Neuronal stem cell (in vitro differentiated cells): ENCODE results near the gene PTPN3.
"Not testable (repeated sequence)": the region's sequence is repeated elsewhere in the genome, so short reads cannot be mapped to it uniquely, and the experiment has no call there.

Source experiments
- DNase-seq: peaks from one replicate; pipeline ENCODE4 v3.0.0-alpha.2; 2013; ENCODE audit warnings: low spot score
- H2AFZ ChIP-seq: one replicate; pipeline ENCODE4 v1.6.1; 2013; ENCODE audit warnings: mild to moderate bottlenecking, low read length, inconsistent platforms
- H2AK5ac ChIP-seq: 2 replicates; pipeline ENCODE4 v1.6.1; 2013; ENCODE audit warnings: low read depth, mild to moderate bottlenecking, inconsistent platforms, low read length, moderate library complexity, mixed read lengths
- H2BK120ac ChIP-seq: 2 replicates; pipeline ENCODE4 v1.6.1; 2013; ENCODE audit warnings: low read depth, mild to moderate bottlenecking, inconsistent platforms, low read length, moderate library complexity, mixed read lengths
- H2BK12ac ChIP-seq: one replicate; pipeline ENCODE4 v1.6.1; 2013; ENCODE audit warnings: low read length, inconsistent platforms
- H2BK15ac ChIP-seq: 2 replicates; pipeline ENCODE4 v1.6.1; 2013; ENCODE audit warnings: mild to moderate bottlenecking, low read length, inconsistent platforms, mixed read lengths
- H2BK5ac ChIP-seq: one replicate; pipeline ENCODE4 v1.6.1; 2013; ENCODE audit warnings: inconsistent platforms, mild to moderate bottlenecking, low read length, moderate library complexity
- H3K14ac ChIP-seq: one replicate; pipeline ENCODE4 v1.6.1; 2013; ENCODE audit warnings: low read length, inconsistent platforms
- H3K18ac ChIP-seq: 2 replicates; pipeline ENCODE4 v1.6.1; 2013; ENCODE audit warnings: low read length, inconsistent platforms
- H3K23ac ChIP-seq: 2 replicates; pipeline ENCODE4 v1.6.1; 2013; ENCODE audit warnings: low read depth, mild to moderate bottlenecking, mixed read lengths, low read length, inconsistent platforms; ENCODE audit not compliant: poor library complexity
- H3K27ac ChIP-seq: replicated peaks from 3 replicates; pipeline ENCODE4 v1.5.1; 2013; ENCODE audit warnings: low read length, inconsistent platforms
- H3K27me3 ChIP-seq, 3 experiments: 2 replicates each; pipeline ENCODE4 v1.6.1; 2013; ENCODE audit warnings: low read length in 3 of 3, mild to moderate bottlenecking in 2 of 3, inconsistent platforms in 1 of 3, low read depth in 1 of 3, mixed read lengths in 1 of 3, moderate library complexity in 1 of 3; ENCODE audit not compliant: control insufficient read depth in 3 of 3, insufficient read depth in 3 of 3
- H3K36me3 ChIP-seq, 2 donors: replicated peaks in 1 of 2; 2 replicates each; pipeline ENCODE4 v1.6.1; 2013; ENCODE audit warnings: low read length in 2 of 2; ENCODE audit not compliant: control insufficient read depth in 2 of 2, insufficient read depth in 2 of 2
- H3K4ac ChIP-seq: 2 replicates; pipeline ENCODE4 v1.6.1; 2013; ENCODE audit warnings: inconsistent platforms, mild to moderate bottlenecking, low read length, moderate library complexity
- H3K4me1 ChIP-seq, 2 donors: 1 replicate in 1 of 2; 2 replicates in 1 of 2; pipeline ENCODE4 v1.6.1; 2013; ENCODE audit warnings: low read length in 2 of 2, low read depth in 1 of 2; ENCODE audit not compliant: control insufficient read depth in 2 of 2, insufficient read depth in 1 of 2
- H3K4me2 ChIP-seq: one replicate; pipeline ENCODE4 v1.6.1; 2013; ENCODE audit warnings: mild to moderate bottlenecking, low read length, inconsistent platforms; ENCODE audit not compliant: insufficient read depth, poor library complexity, severe bottlenecking
- H3K4me3 ChIP-seq, 2 donors: 2 replicates each; pipeline ENCODE4 v1.5.1; 2013; ENCODE audit warnings: low read length in 2 of 2, mild to moderate bottlenecking in 2 of 2, inconsistent platforms in 1 of 2, moderate library complexity in 1 of 2
- H3K79me1 ChIP-seq: one replicate; pipeline ENCODE4 v1.6.1; 2013; ENCODE audit warnings: low read depth, mild to moderate bottlenecking, inconsistent platforms, low read length, moderate library complexity
- H3K9ac ChIP-seq: one replicate; pipeline ENCODE4 v1.6.1; 2013; ENCODE audit warnings: mild to moderate bottlenecking, low read depth, low read length, inconsistent platforms; ENCODE audit not compliant: poor library complexity
- H3K9me3 ChIP-seq, 2 donors: replicated peaks in 1 of 2; 2 replicates each; pipeline versions ENCODE3 to v1.6.1; 2013; ENCODE audit warnings: low read length in 2 of 2, mild to moderate bottlenecking in 2 of 2, inconsistent platforms in 1 of 2, low read depth in 1 of 2, mixed read lengths in 1 of 2, moderate library complexity in 1 of 2; ENCODE audit not compliant: control insufficient read depth in 2 of 2, insufficient read depth in 1 of 2
- H4K8ac ChIP-seq: one replicate; pipeline ENCODE4 v1.6.1; 2013; ENCODE audit warnings: low read depth, mild to moderate bottlenecking, inconsistent platforms, low read length, moderate library complexity
- H4K91ac ChIP-seq: one replicate; pipeline ENCODE4 v1.6.1; 2013; ENCODE audit warnings: low read length, low read depth, mild to moderate bottlenecking, inconsistent platforms; ENCODE audit not compliant: poor library complexity
- WGBS, 2 donors: extraction: QIAGEN DNeasy Blood & Tissue Kit; methylation state at CpG; one replicate each; pipeline ENCODE4 v1.1.7; 2013; ENCODE audit warnings: missing lambda C conversion rate in 2 of 2, mixed read lengths in 1 of 2; ENCODE audit not compliant: insufficient read length in 2 of 2, insufficient replicate concordance in 1 of 2; ENCODE audit errors: extremely low coverage in 2 of 2; 5-methylcytosine and 5-hydroxymethylcytosine counted together

The PTPN3 gene

GRCh38 chr9:109534151-109534550 lies 36.0 kb upstream of the PTPN3 start:
- no peak for DNase-seq
- Histone ChIP-seq H2AFZ (no peak overlapping the region), H3K14ac (no peak overlapping the region), H3K27me3 (peaks cover 0 to 5% (median 0%) of the 10 kb centered on the region in 3 experiments), H3K4ac (no peak overlapping the region), H3K4me1 (no peaks in the 10 kb centered on the region), H3K9me3 (peaks cover 0 to 3% of the 10 kb centered on the region in 2 donors), H3K18ac (no peak overlapping the region), H3K4me2 (no peak overlapping the region), H3K36me3 (no peaks in the 10 kb centered on the region), H4K91ac (no peak overlapping the region), H3K27ac (no peak overlapping the region), H2BK12ac (no peak overlapping the region), H2BK120ac (no peak overlapping the region), H3K23ac (no peak overlapping the region), H2BK15ac (no peak overlapping the region), H2AK5ac (no peak overlapping the region), H3K9ac (no peak overlapping the region), H3K79me1 (no peaks in the 10 kb centered on the region), H4K8ac (no peak overlapping the region), H2BK5ac (no peak overlapping the region), H3K4me3 (no peak overlapping the region)
- no CpG with 5 or more reads among the region's 36 CpGs for WGBS, 2 donors

- not testable (repeated sequence) for H2AK5ac ChIP-seq, H3K79me1 ChIP-seq, H4K8ac ChIP-seq, H3K18ac ChIP-seq, H2BK5ac ChIP-seq, H2AFZ ChIP-seq, H3K14ac ChIP-seq, DNase-seq, H2BK15ac ChIP-seq, H2BK120ac ChIP-seq, H3K4me1 ChIP-seq, H3K23ac ChIP-seq, H3K36me3 ChIP-seq, H3K4ac ChIP-seq, H3K4me3 ChIP-seq, H3K9me3 ChIP-seq, H3K27ac ChIP-seq, H4K91ac ChIP-seq, H3K9ac ChIP-seq, H3K27me3 ChIP-seq, H3K4me2 ChIP-seq, H2BK12ac ChIP-seq
- WGBS, 2 donors = no CpG with 5 or more reads among the region's 13 CpGs
These were observed 34.5 kb upstream of the PTPN3 start for GRCh38 chr9:109532652-109533051.

GRCh38 chr9:109522106-109522505 lies 24.0 kb upstream of the PTPN3 start:
- Histone ChIP-seq H2BK120ac (no peak overlapping the region), H3K23ac (no peak overlapping the region), H3K9ac (no peak overlapping the region), H3K27me3 (peaks cover 0 to 12% (median 0%) of the 10 kb centered on the region in 3 experiments), H3K9me3 (no peaks in the 10 kb centered on the region), H2BK5ac (no peak overlapping the region), H3K4me3 (no peak overlapping the region), H3K4me2 (no peak overlapping the region), H3K18ac (no peak overlapping the region), H3K79me1 (no peaks in the 10 kb centered on the region), H3K27ac (no peak overlapping the region), H3K14ac (no peak overlapping the region), H2AFZ (no peak overlapping the region), H3K4ac (no peak overlapping the region), H3K4me1 (peaks cover 0 to 3% of the 10 kb centered on the region in 2 donors), H2BK12ac (no peak overlapping the region), H3K36me3 (no peaks in the 10 kb centered on the region), H2BK15ac (no peak overlapping the region), H4K91ac (no peak overlapping the region), H2AK5ac (no peak overlapping the region), H4K8ac (no peak overlapping the region)
- no CpG with 5 or more reads among the region's 6 CpGs for WGBS, 2 donors
- no peak for DNase-seq

GRCh38 chr9:109520475-109521132 lies 22.5 kb upstream of the PTPN3 start:
- Histone ChIP-seq H3K9me3 (no peaks in the 10 kb centered on the region), H3K4me2 (no peak overlapping the region), H2BK12ac (no peak overlapping the region), H3K27me3 (peaks cover 0 to 19% (median 0%) of the 10 kb centered on the region in 3 experiments), H4K91ac (no peak overlapping the region), H3K4me1 (peaks cover 0 to 3% of the 10 kb centered on the region in 2 donors), H4K8ac (no peak overlapping the region), H3K4ac (no peak overlapping the region), H3K27ac (no peak overlapping the region), H2BK15ac (no peak overlapping the region), H3K9ac (no peak overlapping the region), H2AFZ (no peak overlapping the region), H3K18ac (no peak overlapping the region), H3K14ac (no peak overlapping the region), H2AK5ac (no peak overlapping the region), H3K36me3 (no peaks in the 10 kb centered on the region), H2BK120ac (no peak overlapping the region), H2BK5ac (no peak overlapping the region), H3K4me3 (no peak overlapping the region), H3K23ac (no peak overlapping the region), H3K79me1 (no peaks in the 10 kb centered on the region)
- DNase-seq = peak; percentile 72
- WGBS, 2 donors = no CpG with 5 or more reads among the region's 11 CpGs
